GM08714 (cell line): ENCODE data around the gene SLIT3.

Source experiments
- H3K4me3 ChIP-seq: fragments of 200-500 bp; sonication (Bioruptor generic); 2 replicates; pipeline ENCODE4 v1.5.1; 2014; ENCODE audit warnings: mild to moderate bottlenecking, low read length, inconsistent platforms
- ZNF274 ChIP-seq: IDR thresholded peaks from 2 replicates; pipeline ENCODE4 v1.6.1; 2012; ENCODE audit warnings: mild to moderate bottlenecking, low read depth, low read length

SLIT3 gene

DNA sequence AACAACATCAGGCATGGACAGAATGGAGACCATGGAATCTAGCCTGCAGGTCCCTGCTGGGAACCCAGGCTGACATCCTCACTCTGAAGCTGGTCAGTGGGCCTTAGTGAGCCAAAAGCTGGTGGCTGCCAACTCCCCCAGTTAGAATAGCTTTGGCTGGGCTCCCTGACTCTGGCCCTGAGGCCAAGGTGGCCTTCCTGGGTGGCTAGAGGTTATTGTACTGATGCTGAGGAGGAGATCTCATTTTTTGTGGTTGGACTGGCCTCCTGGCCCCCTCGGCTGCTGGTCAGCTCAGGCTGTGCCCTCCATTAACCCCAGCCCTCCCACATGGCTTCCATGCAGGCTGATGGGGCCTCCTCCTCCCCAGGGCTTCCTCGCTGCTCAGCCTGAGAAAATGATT, 620.5 kb downstream of the SLIT3 start:
- H3K4me3 ChIP-seq: no peak overlapping the region
- no peak for TF ChIP-seq ZNF274

DNA sequence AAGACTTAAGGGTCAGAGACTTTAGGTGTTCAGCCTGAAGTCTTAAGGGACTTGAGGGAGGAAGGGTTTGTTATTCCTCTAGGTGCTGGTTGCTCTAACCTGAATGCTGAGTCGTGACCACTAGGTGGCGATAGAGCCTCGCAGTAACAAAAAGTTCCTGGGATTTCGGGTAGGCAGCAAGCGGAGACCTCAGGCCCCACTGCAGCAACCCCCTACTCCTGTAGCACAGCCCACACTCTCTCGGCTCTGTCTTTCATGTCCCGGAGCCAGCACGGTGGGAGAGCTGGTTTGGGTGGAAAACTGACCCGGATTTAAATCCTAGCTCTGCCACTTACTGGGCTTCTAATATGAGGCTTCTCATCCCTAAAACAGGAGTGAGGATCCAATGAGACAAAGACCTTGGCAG, 621.4 kb downstream of the SLIT3 start:
- no peak for TF ChIP-seq ZNF274

DNA sequence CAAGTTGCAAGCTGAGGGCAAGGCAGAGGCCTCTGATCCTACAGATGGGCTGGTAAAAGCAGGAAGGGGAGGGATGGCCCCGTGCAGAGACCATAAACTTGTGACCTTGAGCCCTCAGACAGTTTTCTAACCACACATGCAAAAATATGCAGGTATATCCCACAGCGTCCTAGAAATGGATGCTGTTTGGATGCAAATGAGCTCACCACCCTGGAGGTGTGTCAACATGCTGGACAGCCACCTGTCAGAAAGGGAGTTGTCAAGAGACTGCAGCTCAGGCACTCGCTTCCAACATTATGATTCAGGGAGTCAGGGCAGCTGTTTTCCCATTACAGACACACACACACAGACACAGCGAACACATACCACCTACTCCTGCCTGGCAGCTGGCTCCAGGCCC, 624.4 kb downstream of the SLIT3 start:
- no peak for TF ChIP-seq ZNF274
- no peak overlapping the region for H3K4me3 ChIP-seq

More for the DNA sequence above, 621.4 kb downstream of the SLIT3 start:
- H3K4me3 ChIP-seq: no peak overlapping the region

DNA sequence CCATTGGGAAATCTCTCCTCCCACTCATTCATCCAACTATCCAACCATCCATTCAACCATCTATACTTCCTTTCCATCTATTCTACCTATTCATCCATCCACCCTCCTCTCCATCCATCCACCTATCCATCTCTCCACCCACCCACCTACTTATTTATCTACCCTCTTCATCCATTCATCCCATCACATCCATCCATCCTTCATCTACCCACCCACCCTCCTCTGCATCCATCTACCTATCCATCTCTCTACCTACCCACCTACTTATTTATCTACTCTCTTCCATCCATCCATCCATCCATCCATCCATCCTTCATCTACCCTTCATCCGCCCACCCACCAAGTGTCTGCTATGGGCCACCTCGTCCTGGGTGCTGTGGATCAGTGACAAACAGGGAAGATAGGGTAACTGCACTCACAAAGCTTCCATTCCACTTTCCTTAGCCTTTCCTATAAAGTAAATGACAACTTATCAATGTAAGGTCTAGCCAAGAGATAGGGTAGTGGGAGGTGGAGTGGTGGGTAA, 625.0 kb downstream of the SLIT3 start:
- H3K4me3 ChIP-seq: no peak overlapping the region
- TF ChIP-seq ZNF274: no peak

DNA sequence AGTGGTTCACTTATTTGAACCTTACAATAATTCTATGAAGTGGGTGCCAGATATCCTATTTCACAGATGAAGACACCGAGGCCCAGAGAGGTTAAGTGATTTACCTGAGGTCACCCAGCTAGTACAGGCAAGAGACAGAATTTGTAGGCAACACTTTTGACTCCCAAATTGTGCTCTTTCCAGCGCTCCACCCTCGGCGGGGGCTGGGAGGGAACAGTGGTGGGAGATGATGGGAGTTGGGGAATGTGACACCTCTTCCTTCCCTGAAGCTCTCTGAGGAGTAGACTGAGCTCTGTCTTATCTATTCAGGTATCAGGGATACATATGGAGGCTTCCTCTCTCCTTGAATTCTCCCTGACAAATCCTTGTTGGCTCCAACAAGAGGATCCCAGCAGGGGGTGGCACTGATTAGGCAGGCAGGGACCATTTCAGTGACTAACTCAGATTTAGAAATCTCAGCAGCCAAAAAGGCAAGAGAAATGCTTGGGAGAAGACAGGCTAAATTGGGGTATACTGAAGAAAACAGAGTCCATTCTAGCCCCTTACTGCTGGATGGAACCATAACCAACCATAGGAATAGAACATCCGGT, 626.0 kb downstream of the SLIT3 start:
- no peak overlapping the region for H3K4me3 ChIP-seq
- TF ChIP-seq ZNF274: no peak

DNA sequence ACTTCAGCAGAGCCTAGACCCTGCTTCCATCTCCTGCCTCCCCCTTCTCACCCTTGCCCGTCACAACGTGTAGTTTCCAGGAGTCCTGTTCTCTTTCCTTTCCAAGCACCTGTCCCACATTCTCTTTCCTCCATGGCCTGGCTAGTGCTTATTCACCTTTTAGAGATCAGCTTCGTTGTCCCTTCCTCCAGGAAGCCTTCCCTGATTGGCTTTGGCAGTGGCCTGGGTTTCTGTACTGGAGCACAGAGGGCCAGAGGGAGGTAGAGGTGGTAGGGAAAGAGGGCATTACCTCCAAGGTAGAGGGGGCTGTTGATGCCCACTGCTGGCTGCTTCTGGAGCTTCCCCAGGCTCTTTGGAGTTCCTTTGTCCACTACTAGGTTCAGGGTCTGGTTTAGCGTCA, 628.1 kb downstream of the SLIT3 start:
- no peak overlapping the region for H3K4me3 ChIP-seq
- TF ChIP-seq ZNF274: no peak

DNA sequence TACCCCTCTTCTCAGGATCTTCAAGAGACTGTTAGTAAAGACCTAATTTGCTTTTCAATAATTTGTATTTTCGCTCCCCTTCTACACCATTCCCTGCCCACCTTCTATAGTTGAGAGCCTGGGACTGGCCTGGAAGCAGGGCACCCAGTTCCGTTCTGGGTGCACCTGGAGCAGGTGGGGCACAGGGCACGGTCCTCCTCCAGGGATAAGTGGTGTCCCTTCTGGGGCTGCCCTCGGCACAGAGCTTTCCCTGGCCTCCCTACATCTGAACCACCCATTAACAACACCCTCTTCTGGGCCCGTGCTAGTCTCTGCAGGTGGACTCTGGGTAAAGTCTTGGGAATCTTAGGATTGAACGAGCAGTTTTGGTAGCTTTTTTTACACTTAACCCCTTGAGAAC, 628.9 kb downstream of the SLIT3 start:
- no peak for TF ChIP-seq ZNF274
- no peak overlapping the region for H3K4me3 ChIP-seq

DNA sequence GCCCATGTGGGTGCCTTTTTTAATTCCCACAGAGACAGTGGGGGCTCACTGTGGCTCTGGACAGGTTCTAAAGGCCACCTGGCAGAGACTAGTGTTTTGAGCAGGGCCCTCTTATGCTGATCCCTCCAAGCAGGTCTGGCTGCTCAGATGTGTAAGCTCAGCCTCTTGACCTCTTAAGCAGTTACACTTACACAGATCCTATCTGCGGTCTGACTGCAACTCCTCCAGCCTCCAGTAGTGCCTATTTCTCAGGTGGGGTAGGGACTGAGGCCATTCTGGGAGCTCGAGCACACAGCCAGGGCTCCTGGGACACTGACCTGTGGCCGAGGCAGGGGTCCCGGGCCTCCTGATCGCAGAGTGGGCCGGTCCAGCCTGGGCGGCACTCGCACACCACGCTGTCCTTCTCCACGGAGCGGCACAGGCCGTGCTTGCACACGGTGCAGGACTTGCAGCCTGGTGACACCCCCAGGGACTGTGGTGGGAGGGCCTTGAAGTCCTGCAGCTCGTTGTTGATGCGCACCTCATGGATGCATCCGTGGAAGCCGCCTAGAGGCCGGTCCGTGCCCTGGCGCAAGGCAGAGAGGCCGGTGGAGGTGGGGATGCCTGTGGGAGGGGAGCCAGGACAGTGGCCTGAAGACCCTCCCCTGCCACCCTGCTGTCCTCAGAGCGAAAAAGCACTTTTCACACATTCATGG, 629.9 kb downstream of the SLIT3 start:
- TF ChIP-seq ZNF274: no peak
- no peak overlapping the region for H3K4me3 ChIP-seq

DNA sequence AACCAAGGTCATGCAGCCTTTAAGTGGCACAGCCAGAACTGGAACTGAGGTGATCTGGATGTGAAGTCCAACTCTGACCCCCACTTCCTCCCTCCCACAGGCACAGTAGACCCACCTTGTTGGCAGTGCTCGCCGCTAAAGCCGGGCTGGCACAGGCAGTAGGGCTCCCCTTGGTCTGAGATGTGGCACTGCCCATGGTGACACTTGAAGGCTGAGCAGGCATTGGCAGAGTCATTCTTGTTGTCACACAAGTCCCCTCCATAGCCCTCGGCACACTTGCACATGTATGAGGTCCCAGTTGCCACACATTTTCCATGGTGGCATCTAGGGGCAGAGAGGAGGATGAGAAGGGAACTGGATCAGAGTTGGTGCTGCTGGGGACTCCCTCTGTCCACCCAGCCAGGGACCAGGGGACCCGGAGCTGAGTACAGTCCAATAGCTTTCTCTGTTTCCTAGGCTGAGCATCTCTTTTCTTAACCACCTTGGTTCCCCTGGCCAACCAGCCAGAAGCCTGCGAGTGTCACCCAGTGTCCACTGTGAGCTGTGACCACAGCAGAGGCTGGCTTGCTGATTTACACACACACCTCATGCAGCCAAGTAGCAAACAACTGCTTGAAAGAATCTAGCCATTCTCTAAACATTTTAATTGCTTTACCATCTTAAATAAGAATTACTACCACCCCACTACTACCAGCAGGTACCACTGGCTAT, 631.1 kb downstream of the SLIT3 start:
- TF ChIP-seq ZNF274: no peak
- H3K4me3 ChIP-seq: no peak overlapping the region

DNA sequence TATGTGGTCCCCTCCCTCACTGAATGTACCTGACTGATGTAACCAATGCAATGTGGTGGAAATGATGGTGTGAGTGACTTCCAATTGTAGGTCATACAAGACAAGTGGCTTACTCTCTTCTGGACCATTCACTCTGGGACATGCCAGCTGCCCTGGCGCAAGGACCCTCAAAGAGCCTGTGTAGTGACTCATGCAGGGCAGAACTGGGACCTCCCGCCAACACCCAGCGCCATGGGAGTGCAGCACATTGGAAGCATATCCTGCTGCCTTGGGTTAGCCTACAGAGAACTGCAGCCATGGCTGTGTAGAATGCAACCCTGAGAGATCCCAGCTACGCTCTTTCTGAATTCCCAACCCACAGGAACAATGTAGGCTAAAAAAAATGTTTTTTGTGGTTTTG, 631.8 kb downstream of the SLIT3 start:
- TF ChIP-seq ZNF274: no peak
- H3K4me3 ChIP-seq: no peak overlapping the region

DNA sequence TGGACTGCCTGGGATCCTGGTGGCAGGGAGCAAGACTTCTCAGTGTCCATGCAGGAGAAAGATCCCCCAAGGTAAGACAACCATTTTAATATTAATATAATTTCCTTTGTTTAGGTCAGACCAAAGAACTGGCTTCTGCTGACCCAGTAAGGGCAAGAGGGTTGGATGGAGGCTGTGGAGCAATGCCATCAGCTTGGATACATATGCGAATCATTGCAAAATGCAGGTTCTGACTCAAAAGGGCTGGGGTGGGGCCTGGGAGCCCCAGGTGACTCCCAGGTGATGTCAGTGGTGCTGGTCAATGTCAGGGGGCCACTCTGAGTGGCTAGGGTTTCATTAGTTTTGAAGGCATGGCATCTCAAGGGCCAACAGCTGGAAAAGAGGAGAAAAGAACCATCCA, 632.9 kb downstream of the SLIT3 start:
- TF ChIP-seq ZNF274: no peak
- H3K4me3 ChIP-seq: no peak overlapping the region

DNA sequence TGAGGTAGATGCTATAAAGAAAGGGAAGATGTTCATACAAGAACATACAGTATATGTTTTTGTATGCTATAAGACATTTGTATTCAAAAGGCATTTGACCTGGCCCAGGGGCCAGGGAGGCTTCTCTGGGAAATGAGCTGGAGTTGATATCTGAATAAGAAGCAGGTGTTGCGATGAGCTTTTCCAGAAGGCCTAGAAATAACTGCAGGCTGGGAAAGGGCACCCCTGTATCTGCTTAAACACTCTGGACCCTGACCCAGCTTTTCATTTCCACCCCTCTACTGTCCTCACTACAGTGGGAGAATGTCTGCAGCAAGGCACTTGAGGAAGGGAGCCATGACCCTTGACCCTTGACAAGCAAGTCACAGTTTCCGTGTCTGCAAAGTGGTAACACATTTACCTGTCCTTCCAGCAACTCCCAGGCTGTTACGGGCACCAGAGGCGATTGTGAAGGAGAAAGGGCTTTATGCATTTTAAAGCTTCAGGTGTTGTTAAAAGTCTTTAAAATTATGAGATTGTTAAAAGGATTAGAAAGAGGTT, 633.6 kb downstream of the SLIT3 start:
- no peak for TF ChIP-seq ZNF274

DNA sequence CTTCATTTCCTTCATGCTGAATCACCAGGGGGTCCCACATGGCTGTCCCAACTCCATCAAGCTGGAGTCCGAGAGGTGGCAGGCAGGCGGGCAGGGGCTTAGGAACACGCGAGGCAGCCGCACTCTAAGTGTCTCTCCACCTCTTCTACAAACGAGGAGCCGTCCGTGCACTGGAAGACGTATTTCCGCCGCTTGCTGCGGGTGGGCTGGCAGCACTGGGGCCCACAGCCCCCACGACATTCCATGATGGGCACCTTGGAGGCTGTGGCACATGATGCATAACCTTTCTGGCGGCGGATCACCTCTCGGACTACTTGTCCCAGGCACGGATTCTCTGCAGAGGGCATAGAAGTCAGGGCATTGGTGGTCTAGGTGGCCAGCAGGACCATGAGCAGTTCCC, 634.6 kb downstream of the SLIT3 start:
- TF ChIP-seq ZNF274: no peak
- no peak overlapping the region for H3K4me3 ChIP-seq

More for the DNA sequence above, 633.6 kb downstream of the SLIT3 start:
- H3K4me3 ChIP-seq: no peak overlapping the region

DNA sequence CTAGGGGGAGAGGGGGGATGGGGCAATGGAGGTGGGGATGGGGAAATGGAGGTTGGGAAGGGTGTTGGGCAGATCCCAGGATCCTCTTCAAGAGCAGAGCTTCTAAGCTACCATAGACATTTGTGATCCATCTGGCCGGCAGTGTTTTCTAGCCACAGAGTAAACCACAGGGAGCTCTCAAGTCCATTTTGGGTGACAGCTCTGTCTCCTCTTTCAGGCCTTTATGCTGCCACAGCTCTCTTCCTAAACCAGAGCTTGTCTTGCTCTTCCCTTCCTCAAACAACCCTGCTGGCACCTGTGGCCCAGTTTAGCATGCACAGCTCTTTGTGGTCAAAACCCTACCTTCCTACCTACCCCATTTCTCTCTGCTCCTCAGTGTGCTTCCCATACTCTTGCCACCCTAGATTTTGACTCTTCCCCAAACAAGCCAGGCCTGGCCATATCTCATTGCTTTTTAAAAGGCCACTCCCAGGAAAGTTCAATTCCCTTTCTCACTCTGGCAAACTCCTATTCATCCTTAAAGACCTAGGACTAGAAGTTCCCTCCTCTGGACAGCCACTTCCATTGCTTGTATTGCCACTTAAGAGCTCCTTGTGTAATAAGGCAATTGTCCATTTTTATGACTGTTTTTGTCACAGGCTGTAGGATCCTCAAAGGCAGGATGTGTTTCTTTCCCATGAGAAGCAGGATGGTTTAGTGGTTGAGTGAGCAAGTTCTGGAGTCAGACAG, 637.5 kb downstream of the SLIT3 start:
- H3K4me3 ChIP-seq: no peak overlapping the region
- no peak for TF ChIP-seq ZNF274
